GM11168 (cell line): Measurements from ENCODE around the gene RPE65.
"Not testable (repeated sequence)": the region's sequence is repeated elsewhere in the genome, so short reads cannot be mapped to it uniquely, and the experiment has no call there.

Source experiments
- in situ Hi-C: fragments of 300-500 bp; cut with MboI; formaldehyde crosslinking; loops from one replicate; pipeline ENCODE4 v1.12.0; 2022; ENCODE audit warnings: low sequenced_read_pairs; ENCODE audit not compliant: unreplicated experiment

RPE65 gene

GRCh38 chr1:68449901-68450300 lies at the start of gene RPE65:
RPE65 (minus strand) TSS chr1:68449954; CDS start chr1:68449905, 49 bp downstream.
- in situ Hi-C loops = no loop called here

GRCh38 chr1:68497358-68497698 lies 47.6 kb upstream of the RPE65 start:
- in situ Hi-C loops = no loop called here

GRCh38 chr1:68496680-68497357 lies 47.1 kb upstream of the RPE65 start, which contains the start of gene DEPDC1:
DEPDC1 (minus strand) TSS chr1:68497082; CDS start chr1:68496999, 83 bp downstream.
- in situ Hi-C loops = no loop called here

GRCh38 chr1:68495968-68496679 lies 46.4 kb upstream of the RPE65 start:
- in situ Hi-C loops = no loop called here

- in situ Hi-C loops = no loop called here
Measured at GRCh38 chr1:68495532-68495931, 45.8 kb upstream of the RPE65 start.

DNA sequence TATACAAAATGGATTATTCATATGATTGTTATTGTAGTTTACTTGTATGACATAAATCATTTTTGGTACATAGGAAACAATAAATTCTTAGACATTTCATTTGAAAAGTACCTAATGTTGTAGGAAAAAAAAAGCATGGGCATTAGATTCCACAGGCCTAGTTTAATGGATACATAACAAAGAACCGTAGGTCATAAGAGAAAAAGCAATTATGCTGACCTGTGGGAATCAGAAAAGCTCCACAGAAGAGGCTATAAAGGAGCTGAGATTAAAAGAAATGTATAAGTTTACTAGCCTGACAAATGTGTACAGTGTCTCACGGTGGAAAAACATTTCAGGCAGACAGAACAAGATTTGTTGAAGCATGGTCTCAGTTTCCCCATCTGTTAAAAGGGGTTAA lies 43.4 kb upstream of the RPE65 start:
- in situ Hi-C loops = no loop called here

DNA sequence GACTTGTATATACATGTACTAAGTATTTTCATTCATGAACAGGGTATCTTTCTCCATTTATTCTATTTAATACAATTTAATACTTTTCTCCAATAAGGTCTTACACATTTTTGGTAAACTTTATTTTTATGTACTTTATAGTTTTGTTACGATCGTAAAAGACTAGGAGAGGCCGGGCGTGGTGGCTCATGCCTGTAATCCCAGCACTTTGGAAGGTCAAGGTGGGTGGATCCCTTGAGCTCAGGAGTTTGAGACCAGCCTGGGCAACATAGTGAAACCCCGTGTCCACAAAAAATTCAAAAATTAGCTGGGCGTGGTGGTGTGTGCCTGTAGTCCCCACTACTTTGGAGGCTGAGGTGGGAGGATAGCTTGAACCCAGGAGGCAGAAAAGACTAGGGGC lies 42.5 kb upstream of the RPE65 start:
- in situ Hi-C loops = not testable (repeated sequence)

DNA sequence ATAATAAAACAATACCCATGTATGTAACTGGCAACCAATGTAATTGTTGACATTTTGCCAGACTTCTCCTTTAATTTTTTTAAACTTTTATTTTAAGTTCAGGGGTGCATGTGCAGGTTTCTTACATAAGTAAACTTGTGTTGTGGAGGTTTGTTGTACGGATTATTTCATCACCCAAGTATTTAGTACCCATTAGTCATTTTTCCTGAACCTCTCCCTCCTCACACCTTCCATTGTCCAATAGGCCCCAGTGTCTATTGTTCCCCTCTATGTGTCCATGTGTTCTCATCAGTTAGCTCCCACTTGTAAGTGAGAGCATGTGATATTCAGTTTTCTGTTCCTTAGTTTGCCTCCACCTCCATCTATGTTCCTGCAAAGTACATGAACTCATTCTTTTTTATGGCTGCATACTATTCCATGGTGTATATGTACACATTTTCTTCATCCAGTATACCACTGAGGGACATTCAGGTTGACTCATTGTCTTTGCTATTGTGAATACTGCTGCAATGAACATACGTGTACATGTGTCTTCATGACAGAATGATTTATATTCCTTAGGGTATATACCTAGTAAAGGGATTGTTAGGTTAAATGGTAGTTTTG lies 40.4 kb upstream of the RPE65 start:
- in situ Hi-C loops = no loop called here

DNA sequence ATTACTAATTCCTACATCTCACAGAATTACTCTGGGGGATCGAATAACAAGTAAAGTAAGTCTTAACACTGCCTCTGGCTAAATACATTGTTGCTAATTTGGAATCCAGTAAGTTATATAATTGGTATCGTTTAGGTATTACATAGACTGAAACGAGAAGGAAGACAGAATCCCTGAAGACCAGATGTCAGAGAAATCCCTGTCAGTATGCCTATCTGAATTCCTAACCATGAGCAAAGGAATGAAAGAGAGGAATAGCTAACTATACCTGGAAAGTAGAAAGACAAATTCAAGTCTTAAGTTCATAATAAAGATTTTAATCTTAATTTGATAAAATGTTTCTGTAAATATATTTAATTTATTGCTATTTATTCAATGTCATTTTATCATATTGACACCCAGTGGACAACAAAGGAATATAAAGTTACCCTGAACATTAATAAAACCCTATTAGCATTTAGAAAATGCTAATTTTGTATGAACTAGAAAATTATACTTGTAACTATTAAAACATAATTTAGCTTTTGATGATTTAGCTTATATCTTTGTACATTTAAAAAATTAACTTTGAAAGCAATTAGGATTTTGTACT lies 35.8 kb upstream of the RPE65 start:
- in situ Hi-C loops = no loop called here

GRCh38 chr1:68484618-68485017 lies 34.9 kb upstream of the RPE65 start:
- in situ Hi-C loops = no loop called here

DNA sequence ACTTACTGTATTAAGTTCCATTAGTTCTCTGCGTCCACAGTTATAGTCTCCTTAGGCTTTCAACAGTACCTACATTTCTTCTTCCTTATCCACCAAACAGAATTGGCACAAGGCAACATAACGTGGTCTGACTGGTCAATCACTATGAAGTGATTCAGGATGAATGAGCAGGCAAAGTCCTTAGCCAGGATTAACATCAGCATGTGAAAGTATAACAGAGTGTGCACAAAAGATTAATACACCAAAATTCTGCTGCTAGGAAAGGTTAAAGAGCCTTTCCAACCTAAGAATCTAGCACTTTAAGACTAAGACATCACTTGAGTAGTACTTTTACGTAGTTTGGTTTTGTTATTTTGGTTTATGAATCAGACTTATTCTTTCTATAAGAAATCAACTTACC lies 31.3 kb upstream of the RPE65 start:
- in situ Hi-C loops = no loop called here

- in situ Hi-C loops = no loop called here
Measured at GRCh38 chr1:68479501-68479900, 29.7 kb upstream of the RPE65 start.

- in situ Hi-C loops = no loop called here
Measured at GRCh38 chr1:68478662-68479061, 28.9 kb upstream of the RPE65 start.

DNA sequence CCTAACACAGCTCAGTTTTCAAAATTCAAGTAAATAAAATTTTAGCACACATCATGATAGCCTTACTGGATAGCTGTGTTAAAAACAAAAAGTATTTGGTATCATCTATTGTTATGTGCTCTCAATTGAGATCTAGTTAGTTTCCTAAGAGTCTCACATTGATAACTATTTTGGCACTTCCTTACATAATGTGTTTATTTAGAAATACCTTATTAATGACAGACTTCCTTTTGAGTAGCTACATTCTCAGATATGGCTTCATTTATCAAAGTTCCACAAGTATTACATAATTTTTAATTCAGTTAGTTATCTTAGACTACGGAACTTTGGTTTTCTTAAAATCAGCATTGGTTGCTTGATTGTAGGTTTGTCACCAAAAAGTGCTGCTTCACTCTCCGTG lies 26.9 kb upstream of the RPE65 start:
- in situ Hi-C loops = not testable (repeated sequence)

GRCh38 chr1:68473060-68473459 lies 23.3 kb upstream of the RPE65 start:
- in situ Hi-C loops = no loop called here

DNA sequence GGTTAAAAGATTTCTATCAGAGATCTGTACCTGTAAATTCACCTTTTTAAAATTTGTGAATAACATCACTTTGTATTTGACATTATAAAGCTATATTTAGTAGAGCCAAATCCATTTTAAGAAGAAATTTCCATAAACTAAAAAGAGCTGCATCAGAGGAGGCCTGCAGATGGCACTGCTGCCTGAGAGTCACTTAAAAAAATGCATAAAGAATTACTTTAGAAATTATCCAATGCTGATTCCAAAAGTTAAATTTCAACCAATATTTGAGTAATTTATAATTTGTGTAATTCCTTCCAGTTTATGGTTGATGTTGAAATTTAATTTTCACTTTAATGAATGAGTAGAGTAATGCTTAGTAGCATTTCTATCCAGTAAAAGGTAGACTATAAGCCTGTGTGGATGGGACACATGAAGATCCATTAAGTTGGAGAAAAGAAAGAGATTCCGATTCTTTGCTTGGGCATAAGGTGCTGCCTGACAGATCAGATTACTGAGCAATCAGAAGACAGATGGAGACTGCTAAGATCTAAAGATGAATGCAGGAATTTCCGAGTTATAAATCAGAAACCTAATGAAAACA lies 20.7 kb upstream of the RPE65 start:
- in situ Hi-C loops = no loop called here

DNA sequence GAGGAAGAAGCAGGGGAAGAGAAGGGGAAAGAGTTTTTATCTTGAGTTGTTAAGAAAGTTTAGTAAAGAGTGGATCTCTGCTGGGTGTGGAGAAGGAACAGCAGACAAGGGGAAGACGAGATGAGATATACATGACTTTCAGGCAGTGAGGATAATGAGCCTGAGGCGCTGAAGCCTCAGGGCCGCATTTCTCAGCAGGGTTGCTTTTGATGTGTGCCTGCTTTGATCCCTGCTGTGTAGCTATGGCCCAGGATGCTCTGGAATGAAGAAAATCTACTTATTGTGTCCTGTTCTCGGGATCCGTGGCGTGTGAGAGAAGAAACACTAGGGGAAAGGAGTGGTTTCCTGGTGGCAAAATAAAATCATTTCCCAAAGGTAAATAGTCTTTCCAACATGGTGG lies 15.1 kb upstream of the RPE65 start:
- in situ Hi-C loops = no loop called here

DNA sequence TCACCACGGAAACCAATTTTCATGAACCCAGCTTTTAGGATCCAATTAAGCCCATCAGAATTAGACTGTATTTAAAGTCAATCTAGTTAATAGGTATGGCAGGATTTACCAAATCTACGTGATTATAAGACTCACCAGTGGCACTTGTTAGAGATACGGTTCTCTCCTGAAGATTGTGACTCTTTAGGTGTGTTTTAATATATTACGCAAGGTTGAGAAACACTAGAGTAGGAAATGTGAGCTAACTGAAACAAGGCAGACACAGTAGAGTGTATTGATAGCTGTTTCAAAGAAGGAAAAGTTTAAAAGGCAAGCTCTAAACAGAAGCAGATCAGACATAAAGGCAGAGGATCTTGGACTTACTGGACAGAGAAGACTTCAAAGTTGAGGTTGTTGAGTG lies 11.2 kb upstream of the RPE65 start:
- in situ Hi-C loops = no loop called here

- in situ Hi-C loops = no loop called here
Measured at GRCh38 chr1:68459796-68460195, 10.0 kb upstream of the RPE65 start.

DNA sequence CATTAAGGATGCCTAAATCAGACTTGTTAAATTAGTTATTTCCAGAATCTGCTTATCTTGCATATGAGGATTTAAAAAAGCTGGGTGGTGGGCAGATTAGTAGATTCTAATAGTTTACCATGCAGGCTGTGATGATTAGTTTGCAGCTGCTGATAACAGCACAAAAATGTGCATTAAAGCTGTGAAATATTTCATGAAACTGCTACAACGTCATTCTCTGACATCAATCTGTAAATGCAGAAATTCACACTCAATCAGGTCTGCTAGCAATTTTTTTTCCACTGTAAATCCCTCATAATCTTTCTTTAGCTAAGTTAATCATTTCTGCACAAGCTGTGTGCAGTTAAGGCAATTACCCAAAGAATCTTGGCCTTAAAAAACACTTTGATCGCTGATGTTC lies 9.3 kb upstream of the RPE65 start:
- in situ Hi-C loops = no loop called here

DNA sequence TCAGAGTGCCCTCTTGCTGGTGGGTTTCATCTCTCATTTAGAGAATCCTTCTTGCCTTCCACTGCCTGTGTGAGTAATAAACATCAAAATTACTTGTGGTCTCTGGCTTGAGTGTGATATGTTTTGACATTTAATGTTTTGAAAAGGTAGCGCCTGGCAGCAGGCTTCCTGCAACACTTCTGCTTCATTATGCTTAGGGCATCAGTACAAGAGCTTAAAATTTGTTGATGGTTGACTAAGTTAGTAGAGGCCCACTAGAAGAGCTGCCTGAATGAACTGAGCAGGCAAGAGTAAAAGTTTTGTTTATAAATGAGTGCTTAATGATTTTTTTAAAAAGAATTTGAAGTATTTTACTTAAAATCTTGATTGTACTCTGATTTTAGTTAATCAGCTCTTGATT lies 6.4 kb upstream of the RPE65 start:
- in situ Hi-C loops = no loop called here
